HFFc6 (cell line): ENCODE results near the gene MAP3K1. TPM values are rescaled to one million over a fixed set of nuclear protein-coding genes. Genes with fewer than 3 reads are reported as not detected.

Experiments
- DNase-seq: peaks from one replicate; pipeline ENCODE4 v3.0.0-alpha.2; 2018
- H3K27ac Mint-ChIP-seq: 2 replicates; pipeline ENCODE4 v1.8.0; 2020; ENCODE audit warnings: mild to moderate bottlenecking, mixed read lengths
- H3K27me3 Mint-ChIP-seq: 2 replicates; pipeline ENCODE4 v1.8.0; 2021; ENCODE audit warnings: mild to moderate bottlenecking, moderate library complexity, mixed read lengths; ENCODE audit not compliant: insufficient read depth
- H3K36me3 Mint-ChIP-seq: 2 replicates; pipeline ENCODE4 v1.8.0; 2021; ENCODE audit warnings: low read depth, mixed read lengths
- H3K4me1 Mint-ChIP-seq: 2 replicates; pipeline ENCODE4 v1.8.0; 2020; ENCODE audit warnings: low read depth, mixed read lengths
- H3K4me3 Mint-ChIP-seq: 2 replicates; pipeline ENCODE4 v1.8.0; 2020; ENCODE audit warnings: mild to moderate bottlenecking, moderate library complexity, mixed read lengths
- H3K9me3 Mint-ChIP-seq: 2 replicates; pipeline ENCODE4 v1.8.0; 2020; ENCODE audit warnings: mild to moderate bottlenecking, mixed read lengths
- total RNA-seq, 6 experiments: library from RNA; stranded (reverse); fragmentation: NEBNext Ultra II Directional; extraction: Animal tissue kit (Norgen Biotek cat#: 25700); gene quantifications; 2 replicates in 1 of 6; 3 replicates in 5 of 6; pipeline ENCODE4 v1.2.3, GENCODE V29; 2021
- TF ChIP-seq, protein P1 (sequence below): fragments of 200-600 bp; sonication (generic); IDR thresholded peaks from 2 replicates; pipeline ENCODE4 v1.5.0; 2021; ENCODE audit warnings: antibody characterized with exemption, mild to moderate bottlenecking

The MAP3K1 gene
- total RNA-seq, 6 experiments from 2014 or later, result 3.4 to 4.7 (median 3.7) TPM

DNA sequence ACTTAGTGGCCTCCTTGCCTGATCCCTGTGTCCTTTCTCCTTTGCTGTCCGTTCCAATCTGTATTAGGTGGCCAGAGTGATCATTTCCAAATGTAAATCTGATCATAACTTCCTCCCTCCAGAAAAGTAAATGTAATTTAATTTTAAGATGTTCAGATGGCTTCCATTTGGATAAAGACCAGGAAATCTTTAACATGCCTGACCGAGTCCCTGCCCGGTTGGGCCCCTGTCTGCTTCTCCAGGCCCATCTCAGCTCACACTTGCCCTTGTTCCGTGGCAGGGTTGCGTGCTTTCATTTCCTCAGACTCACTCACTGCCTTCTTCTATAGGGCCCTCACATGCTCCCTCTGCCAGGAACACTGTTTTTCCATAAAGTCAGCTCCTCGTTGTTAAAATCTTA, 7.6 kb downstream of the MAP3K1 start:
- no peak for DNase-seq
- no peaks in the 10 kb centered on the region; the same call in 1 of the 2 replicates for H3K27me3 Mint-ChIP-seq
- no peak overlapping the region for H3K27ac Mint-ChIP-seq
- no peaks in the 10 kb centered on the region for H3K36me3 Mint-ChIP-seq
- H3K4me3 Mint-ChIP-seq, result no peak overlapping the region
- peaks cover 29% of the 10 kb centered on the region for H3K4me1 Mint-ChIP-seq
- no peaks in the 10 kb centered on the region for H3K9me3 Mint-ChIP-seq
- TF ChIP-seq, protein P1, sequence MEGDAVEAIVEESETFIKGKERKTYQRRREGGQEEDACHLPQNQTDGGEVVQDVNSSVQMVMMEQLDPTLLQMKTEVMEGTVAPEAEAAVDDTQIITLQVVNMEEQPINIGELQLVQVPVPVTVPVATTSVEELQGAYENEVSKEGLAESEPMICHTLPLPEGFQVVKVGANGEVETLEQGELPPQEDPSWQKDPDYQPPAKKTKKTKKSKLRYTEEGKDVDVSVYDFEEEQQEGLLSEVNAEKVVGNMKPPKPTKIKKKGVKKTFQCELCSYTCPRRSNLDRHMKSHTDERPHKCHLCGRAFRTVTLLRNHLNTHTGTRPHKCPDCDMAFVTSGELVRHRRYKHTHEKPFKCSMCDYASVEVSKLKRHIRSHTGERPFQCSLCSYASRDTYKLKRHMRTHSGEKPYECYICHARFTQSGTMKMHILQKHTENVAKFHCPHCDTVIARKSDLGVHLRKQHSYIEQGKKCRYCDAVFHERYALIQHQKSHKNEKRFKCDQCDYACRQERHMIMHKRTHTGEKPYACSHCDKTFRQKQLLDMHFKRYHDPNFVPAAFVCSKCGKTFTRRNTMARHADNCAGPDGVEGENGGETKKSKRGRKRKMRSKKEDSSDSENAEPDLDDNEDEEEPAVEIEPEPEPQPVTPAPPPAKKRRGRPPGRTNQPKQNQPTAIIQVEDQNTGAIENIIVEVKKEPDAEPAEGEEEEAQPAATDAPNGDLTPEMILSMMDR, result no peak

DNA sequence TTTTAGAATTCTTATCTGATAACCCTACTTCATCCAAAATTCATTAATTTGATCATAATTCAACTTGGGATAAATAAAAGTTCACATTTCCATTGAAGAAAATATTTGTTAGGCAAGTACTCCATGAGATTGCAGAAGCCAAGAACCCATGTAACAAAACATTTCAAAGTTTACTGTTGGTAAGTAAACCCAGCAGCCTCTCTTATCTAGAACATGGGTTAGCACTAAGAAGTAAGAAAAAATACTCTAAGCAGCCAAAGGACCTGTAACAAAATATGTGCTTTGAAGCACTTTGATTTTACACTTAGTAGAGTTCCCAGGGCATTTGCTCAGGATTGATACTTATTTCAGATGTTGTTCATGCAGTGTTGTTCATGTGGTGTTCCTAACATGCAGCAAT, 8.7 kb downstream of the MAP3K1 start:
- TF ChIP-seq, protein P1, result no peak
- H3K27ac Mint-ChIP-seq, result no peak overlapping the region
- peaks cover 22% of the 10 kb centered on the region for H3K4me1 Mint-ChIP-seq

DNA sequence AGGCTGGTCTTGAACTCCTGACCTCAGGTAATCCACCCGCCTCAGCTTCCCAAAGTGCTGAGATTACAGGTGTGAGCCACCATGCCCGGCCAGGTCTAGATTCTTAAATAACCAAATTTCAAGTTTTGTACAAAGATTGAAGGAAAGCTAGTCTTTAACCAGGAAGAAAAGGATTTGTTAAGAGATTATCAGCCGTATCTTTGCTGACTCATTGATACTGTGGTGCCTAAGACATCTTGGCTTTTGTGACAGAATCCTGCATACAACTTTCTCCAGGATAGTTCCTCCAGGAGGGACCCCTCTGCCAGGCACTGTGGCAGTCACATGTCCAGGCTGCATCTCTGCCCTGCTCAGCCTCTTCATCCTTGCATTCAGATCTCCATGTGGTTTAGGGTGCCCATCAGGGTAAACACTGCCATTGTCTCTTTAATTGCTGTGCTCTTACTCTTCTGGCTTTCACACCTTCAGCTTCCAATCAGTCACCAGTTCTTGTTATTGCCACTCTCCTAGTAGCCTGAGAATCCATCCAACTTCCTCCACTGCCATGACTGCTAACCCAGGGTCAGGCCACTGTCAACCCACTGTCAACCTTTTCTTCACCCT, 10.0 kb downstream of the MAP3K1 start:
- DNase-seq, result no peak
- Mint-ChIP-seq H3K4me3 (no peak overlapping the region), H3K27me3 (no peaks in the 10 kb centered on the region; the same call in 1 of the 2 replicates), H3K27ac (no peak overlapping the region), H3K9me3 (no peaks in the 10 kb centered on the region), H3K4me1 (peaks cover 14% of the 10 kb centered on the region), H3K36me3 (no peaks in the 10 kb centered on the region)
- TF ChIP-seq, protein P1, result no peak

More for the DNA sequence above, 8.7 kb downstream of the MAP3K1 start:
- no peak for DNase-seq
- H3K36me3 Mint-ChIP-seq, result no peaks in the 10 kb centered on the region
- no peaks in the 10 kb centered on the region; the same call in 1 of the 2 replicates for H3K27me3 Mint-ChIP-seq
- no peaks in the 10 kb centered on the region for H3K9me3 Mint-ChIP-seq
- H3K4me3 Mint-ChIP-seq, result no peak overlapping the region

DNA sequence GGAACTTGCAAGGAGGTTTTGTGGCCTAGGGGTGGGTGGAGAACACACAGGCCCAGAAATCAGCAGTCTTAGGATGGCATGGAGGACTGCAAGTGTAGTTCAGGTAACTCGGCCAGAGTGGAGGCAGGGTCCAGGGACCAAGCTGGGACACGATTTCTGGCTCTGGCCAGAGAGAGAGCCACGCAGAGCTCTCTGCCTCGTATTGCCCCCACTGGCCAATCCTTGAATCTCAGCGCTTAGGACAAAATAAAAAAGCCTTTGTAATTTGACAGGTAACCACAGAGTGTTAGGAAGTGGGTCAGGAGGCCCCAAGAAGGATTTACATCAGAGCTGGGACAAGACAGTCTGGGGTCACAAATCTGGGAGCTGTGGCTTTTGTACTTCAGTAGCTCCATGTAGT, 11.7 kb downstream of the MAP3K1 start:
- DNase-seq, result no peak
- Mint-ChIP-seq H3K4me1 (peaks cover 14% of the 10 kb centered on the region), H3K27ac (no peak overlapping the region), H3K36me3 (no peaks in the 10 kb centered on the region), H3K27me3 (no peaks in the 10 kb centered on the region; the same call in 1 of the 2 replicates), H3K9me3 (no peaks in the 10 kb centered on the region), H3K4me3 (no peak overlapping the region)
- TF ChIP-seq, protein P1, result peak; percentile 40

DNA sequence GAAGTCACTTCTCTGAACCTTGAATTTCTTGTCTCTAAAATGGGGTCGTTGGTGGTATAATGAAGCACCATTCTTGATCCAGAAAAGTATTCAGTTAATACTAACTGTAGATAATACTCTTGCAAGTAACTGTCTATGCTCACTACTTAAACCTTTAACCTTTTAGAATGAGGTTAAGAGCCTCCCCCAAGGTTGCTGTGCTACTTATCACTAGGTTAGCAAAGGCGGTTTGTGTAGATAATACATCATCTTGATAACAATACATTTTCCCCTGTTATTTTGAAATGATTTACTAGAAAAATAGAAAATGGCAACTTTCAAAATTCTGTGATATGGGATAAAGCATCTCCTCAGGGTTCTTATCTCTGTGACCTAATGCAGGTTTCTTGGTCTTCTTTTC, 12.6 kb downstream of the MAP3K1 start:
- DNase-seq, result no peak
- no peaks in the 10 kb centered on the region; the same call in 1 of the 2 replicates for H3K27me3 Mint-ChIP-seq
- TF ChIP-seq, protein P1, result no peak
- no peaks in the 10 kb centered on the region for H3K36me3 Mint-ChIP-seq
- H3K4me1 Mint-ChIP-seq, result peaks cover 14% of the 10 kb centered on the region
- no peak overlapping the region for H3K27ac Mint-ChIP-seq
- no peak overlapping the region for H3K4me3 Mint-ChIP-seq
- no peaks in the 10 kb centered on the region for H3K9me3 Mint-ChIP-seq
